HepG2 (cell line): ENCODE results near the gene ABCC3. TPM values are rescaled to one million over a fixed set of nuclear protein-coding genes. Genes with fewer than 3 reads are reported as not detected.

Experiments used
- DMAP1 ChIP-seq: IDR thresholded peaks from 2 replicates; pipeline ENCODE4 v1.6.1; 2016
- GATAD1 ChIP-seq: IDR thresholded peaks from 2 replicates; pipeline ENCODE4 v1.6.1; 2016; ENCODE audit warnings: missing genetic modification reagents, missing compliant biosample characterization
- PAX8 ChIP-seq: sonication (generic); formaldehyde crosslinking; IDR thresholded peaks from 2 replicates; pipeline ENCODE4 v1.8.0; 2022; ENCODE audit warnings: mild to moderate bottlenecking, missing genetic modification reagents, borderline replicate concordance
- PHF21A ChIP-seq: sonication (generic); formaldehyde crosslinking; IDR thresholded peaks from 2 replicates; pipeline ENCODE4 v1.5.0; 2020; ENCODE audit warnings: mild to moderate bottlenecking, missing genetic modification reagents
- PTBP1 ChIP-seq: fragments of 200-400 bp; formaldehyde crosslinking; IDR thresholded peaks from 2 replicates; pipeline ENCODE4 v1.6.1; 2018; ENCODE audit warnings: low read length, low read depth; ENCODE audit not compliant: poor library complexity, severe bottlenecking
- SPEN ChIP-seq: sonication (generic); formaldehyde crosslinking; IDR thresholded peaks from 2 replicates; pipeline ENCODE4 v1.5.1; 2020; ENCODE audit warnings: low read depth, mild to moderate bottlenecking, missing genetic modification reagents
- ZNF317 ChIP-seq: sonication (generic); formaldehyde crosslinking; IDR thresholded peaks from 2 replicates; pipeline ENCODE4 v1.5.0; 2020; ENCODE audit warnings: mild to moderate bottlenecking, missing genetic modification reagents
- ZNF569 ChIP-seq: sonication (generic); formaldehyde crosslinking; IDR thresholded peaks from 2 replicates; pipeline ENCODE4 v1.5.0; 2020; ENCODE audit warnings: mild to moderate bottlenecking, missing genetic modification reagents, moderate library complexity, borderline replicate concordance
- ZNF672 ChIP-seq: sonication (generic); formaldehyde crosslinking; IDR thresholded peaks from 2 replicates; pipeline ENCODE4 v1.8.1; 2022; ENCODE audit warnings: missing genetic modification reagents
- ZNF703 ChIP-seq: sonication (generic); formaldehyde crosslinking; IDR thresholded peaks from 2 replicates; pipeline ENCODE4 v1.5.1; 2020; ENCODE audit warnings: missing genetic modification reagents, mild to moderate bottlenecking, moderate library complexity, borderline replicate concordance
- polyA plus RNA-seq, 8 experiments: library from polyadenylated mRNA; depleted of rRNA in 3 of 8; stranded (reverse) in 7 of 8; unstranded in 1 of 8; fragments of >200 nt; fragmentation: Illumina TruSeq in 4 of 8; extraction: Trizol in 4 of 8; gene quantifications; 2 replicates each; pipeline versions ENCODE4 v1.2.1 to v1.2.3, GENCODE V29; 2011 to 2016; ENCODE audit warnings: low read depth in 4 of 8, missing spikeins in 1 of 8, mixed read lengths in 1 of 8; ENCODE audit not compliant: insufficient read depth in 1 of 8
- total RNA-seq, 5 experiments: library from RNA; depleted of rRNA; stranded (reverse); fragments of >200 nt; fragmentation: Illumina TruSeq; extraction: Trizol; gene quantifications; 2 replicates each; pipeline ENCODE4 v1.2.3, GENCODE V29; 2016; ENCODE audit warnings: low read depth in 1 of 5
- TF ChIP-seq, protein P1 (sequence below): sonication (generic); formaldehyde crosslinking; IDR thresholded peaks from 2 replicates; pipeline ENCODE4 v1.4.0; 2020; ENCODE audit warnings: missing genetic modification reagents
- TF ChIP-seq, protein P2 (sequence below): sonication (generic); formaldehyde crosslinking; IDR thresholded peaks from 2 replicates; pipeline ENCODE4 v1.4.0; 2020; ENCODE audit warnings: missing genetic modification reagents
- TF ChIP-seq, protein P3 (sequence below): IDR thresholded peaks from 2 replicates; pipeline ENCODE4 v1.6.1; 2016; ENCODE audit warnings: mild to moderate bottlenecking, missing biosample characterization, missing genetic modification reagents
- TF ChIP-seq, protein P4 (sequence below): sonication (generic); formaldehyde crosslinking; conservative IDR thresholded peaks from 2 replicates; pipeline ENCODE4 v1.4.0; 2020; ENCODE audit warnings: missing genetic modification reagents
- TF ChIP-seq, protein P5 (sequence below): IDR thresholded peaks from 2 replicates; pipeline ENCODE4 v1.4.0; 2020; ENCODE audit warnings: mild to moderate bottlenecking, missing genetic modification reagents
- TF ChIP-seq, protein P6 (sequence below): IDR thresholded peaks from 2 replicates; pipeline ENCODE4 v1.6.1; 2016; ENCODE audit warnings: low read depth

Gene ABCC3
- total and polyA plus RNA-seq, 2 of the 13 experiments (the other 11 are each of a cell fraction or from before 2014, with no cell fraction given): 25.2 to 50.7 TPM

DNA sequence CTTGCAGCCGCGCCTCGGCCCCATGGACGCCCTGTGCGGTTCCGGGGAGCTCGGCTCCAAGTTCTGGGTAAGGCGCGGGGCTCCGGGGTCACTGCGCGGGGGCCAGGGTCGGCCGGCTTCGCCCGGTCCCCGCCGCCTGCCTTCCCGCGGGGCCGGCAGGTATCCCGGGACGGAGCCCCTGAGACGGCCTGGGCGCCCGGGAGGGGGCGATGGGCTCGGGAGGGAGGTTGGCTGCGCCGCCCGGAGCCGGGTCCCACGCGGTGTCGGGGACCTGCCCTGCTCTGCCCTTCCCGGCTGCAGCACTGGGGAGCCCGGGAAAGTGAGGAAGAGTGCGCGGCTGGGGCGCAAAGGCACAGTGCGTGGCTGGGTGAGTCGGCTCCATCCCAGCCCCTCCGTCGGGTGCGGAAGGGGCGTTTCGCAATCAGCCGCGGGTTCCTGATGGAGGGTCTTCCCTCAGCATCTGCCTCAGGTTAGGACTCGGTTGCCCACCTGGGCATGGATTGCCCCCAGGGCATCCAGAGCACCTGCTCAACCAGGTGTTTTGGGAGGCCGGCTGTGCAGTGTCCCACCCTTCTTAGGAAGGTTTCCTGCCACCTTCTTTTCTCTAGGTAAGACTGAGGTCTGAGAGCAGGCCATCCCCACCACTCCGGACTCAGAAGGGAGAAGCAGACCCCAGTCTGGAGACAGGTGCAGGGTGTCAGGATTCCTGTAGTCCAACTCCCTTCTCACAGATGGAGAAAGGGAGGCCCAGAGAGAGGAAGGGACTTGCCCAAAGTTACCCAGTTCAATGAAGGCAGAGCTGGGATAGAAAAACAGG lies 442 bp downstream of the ABCC3 start (continued):
- TF ChIP-seq, protein P1, sequence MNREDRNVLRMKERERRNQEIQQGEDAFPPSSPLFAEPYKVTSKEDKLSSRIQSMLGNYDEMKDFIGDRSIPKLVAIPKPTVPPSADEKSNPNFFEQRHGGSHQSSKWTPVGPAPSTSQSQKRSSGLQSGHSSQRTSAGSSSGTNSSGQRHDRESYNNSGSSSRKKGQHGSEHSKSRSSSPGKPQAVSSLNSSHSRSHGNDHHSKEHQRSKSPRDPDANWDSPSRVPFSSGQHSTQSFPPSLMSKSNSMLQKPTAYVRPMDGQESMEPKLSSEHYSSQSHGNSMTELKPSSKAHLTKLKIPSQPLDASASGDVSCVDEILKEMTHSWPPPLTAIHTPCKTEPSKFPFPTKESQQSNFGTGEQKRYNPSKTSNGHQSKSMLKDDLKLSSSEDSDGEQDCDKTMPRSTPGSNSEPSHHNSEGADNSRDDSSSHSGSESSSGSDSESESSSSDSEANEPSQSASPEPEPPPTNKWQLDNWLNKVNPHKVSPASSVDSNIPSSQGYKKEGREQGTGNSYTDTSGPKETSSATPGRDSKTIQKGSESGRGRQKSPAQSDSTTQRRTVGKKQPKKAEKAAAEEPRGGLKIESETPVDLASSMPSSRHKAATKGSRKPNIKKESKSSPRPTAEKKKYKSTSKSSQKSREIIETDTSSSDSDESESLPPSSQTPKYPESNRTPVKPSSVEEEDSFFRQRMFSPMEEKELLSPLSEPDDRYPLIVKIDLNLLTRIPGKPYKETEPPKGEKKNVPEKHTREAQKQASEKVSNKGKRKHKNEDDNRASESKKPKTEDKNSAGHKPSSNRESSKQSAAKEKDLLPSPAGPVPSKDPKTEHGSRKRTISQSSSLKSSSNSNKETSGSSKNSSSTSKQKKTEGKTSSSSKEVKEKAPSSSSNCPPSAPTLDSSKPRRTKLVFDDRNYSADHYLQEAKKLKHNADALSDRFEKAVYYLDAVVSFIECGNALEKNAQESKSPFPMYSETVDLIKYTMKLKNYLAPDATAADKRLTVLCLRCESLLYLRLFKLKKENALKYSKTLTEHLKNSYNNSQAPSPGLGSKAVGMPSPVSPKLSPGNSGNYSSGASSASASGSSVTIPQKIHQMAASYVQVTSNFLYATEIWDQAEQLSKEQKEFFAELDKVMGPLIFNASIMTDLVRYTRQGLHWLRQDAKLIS (CRISPR knock-in tag): no peak
- TF ChIP-seq PTBP1 (no peak), ZNF317 (CRISPR knock-in tag) (no peak), ZNF569 (CRISPR knock-in tag) (no peak), DMAP1 (CRISPR knock-in tag) (no peak; the same call in 1 of the 2 replicates), ZNF672 (CRISPR knock-in tag) (no peak), GATAD1 (no peak), PHF21A (CRISPR knock-in tag) (peak; percentile 24), PAX8 (CRISPR knock-in tag) (no peak), ZNF703 (no peak), SPEN (CRISPR knock-in tag) (0 out of 2 replicates have a peak, but pooled peaks have one; percentile 8)
- TF ChIP-seq, protein P2, sequence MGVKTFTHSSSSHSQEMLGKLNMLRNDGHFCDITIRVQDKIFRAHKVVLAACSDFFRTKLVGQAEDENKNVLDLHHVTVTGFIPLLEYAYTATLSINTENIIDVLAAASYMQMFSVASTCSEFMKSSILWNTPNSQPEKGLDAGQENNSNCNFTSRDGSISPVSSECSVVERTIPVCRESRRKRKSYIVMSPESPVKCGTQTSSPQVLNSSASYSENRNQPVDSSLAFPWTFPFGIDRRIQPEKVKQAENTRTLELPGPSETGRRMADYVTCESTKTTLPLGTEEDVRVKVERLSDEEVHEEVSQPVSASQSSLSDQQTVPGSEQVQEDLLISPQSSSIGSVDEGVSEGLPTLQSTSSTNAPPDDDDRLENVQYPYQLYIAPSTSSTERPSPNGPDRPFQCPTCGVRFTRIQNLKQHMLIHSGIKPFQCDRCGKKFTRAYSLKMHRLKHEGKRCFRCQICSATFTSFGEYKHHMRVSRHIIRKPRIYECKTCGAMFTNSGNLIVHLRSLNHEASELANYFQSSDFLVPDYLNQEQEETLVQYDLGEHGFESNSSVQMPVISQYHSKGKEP: no peak
- TF ChIP-seq, protein P3, sequence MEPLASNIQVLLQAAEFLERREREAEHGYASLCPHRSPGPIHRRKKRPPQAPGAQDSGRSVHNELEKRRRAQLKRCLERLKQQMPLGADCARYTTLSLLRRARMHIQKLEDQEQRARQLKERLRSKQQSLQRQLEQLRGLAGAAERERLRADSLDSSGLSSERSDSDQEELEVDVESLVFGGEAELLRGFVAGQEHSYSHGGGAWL: no peak
- TF ChIP-seq, protein P4, sequence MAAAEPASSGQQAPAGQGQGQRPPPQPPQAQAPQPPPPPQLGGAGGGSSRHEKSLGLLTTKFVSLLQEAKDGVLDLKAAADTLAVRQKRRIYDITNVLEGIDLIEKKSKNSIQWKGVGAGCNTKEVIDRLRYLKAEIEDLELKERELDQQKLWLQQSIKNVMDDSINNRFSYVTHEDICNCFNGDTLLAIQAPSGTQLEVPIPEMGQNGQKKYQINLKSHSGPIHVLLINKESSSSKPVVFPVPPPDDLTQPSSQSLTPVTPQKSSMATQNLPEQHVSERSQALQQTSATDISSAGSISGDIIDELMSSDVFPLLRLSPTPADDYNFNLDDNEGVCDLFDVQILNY (CRISPR knock-in tag): no peak; the same call in 1 of the 2 replicates
- TF ChIP-seq, protein P5, sequence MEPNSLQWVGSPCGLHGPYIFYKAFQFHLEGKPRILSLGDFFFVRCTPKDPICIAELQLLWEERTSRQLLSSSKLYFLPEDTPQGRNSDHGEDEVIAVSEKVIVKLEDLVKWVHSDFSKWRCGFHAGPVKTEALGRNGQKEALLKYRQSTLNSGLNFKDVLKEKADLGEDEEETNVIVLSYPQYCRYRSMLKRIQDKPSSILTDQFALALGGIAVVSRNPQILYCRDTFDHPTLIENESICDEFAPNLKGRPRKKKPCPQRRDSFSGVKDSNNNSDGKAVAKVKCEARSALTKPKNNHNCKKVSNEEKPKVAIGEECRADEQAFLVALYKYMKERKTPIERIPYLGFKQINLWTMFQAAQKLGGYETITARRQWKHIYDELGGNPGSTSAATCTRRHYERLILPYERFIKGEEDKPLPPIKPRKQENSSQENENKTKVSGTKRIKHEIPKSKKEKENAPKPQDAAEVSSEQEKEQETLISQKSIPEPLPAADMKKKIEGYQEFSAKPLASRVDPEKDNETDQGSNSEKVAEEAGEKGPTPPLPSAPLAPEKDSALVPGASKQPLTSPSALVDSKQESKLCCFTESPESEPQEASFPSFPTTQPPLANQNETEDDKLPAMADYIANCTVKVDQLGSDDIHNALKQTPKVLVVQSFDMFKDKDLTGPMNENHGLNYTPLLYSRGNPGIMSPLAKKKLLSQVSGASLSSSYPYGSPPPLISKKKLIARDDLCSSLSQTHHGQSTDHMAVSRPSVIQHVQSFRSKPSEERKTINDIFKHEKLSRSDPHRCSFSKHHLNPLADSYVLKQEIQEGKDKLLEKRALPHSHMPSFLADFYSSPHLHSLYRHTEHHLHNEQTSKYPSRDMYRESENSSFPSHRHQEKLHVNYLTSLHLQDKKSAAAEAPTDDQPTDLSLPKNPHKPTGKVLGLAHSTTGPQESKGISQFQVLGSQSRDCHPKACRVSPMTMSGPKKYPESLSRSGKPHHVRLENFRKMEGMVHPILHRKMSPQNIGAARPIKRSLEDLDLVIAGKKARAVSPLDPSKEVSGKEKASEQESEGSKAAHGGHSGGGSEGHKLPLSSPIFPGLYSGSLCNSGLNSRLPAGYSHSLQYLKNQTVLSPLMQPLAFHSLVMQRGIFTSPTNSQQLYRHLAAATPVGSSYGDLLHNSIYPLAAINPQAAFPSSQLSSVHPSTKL (CRISPR knock-in tag): no peak
- TF ChIP-seq, protein P6, sequence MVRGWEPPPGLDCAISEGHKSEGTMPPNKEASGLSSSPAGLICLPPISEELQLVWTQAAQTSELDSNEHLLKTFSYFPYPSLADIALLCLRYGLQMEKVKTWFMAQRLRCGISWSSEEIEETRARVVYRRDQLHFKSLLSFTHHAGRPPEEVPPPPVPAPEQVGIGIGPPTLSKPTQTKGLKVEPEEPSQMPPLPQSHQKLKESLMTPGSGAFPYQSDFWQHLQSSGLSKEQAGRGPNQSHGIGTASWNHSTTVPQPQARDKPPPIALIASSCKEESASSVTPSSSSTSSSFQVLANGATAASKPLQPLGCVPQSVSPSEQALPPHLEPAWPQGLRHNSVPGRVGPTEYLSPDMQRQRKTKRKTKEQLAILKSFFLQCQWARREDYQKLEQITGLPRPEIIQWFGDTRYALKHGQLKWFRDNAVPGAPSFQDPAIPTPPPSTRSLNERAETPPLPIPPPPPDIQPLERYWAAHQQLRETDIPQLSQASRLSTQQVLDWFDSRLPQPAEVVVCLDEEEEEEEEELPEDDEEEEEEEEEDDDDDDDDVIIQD: no peak
